Left lung (tissue), 10 donors: ENCODE results near the gene FBXO2. TPM values are rescaled to one million over a fixed set of nuclear protein-coding genes. Genes with fewer than 3 reads are reported as not detected.

Experiments used
- ATAC-seq: fragments of 200-7000 bp; cut with Tn5 transposase; one replicate; pipeline ENCODE4 v1.9.1; 2020; ENCODE audit warnings: moderate library complexity
- DNase-seq, 4 donors: peaks; one replicate each; pipeline ENCODE4 v3.0.0-alpha.2; 2013 to 2020
- H3K27ac ChIP-seq, 2 donors: fragments of 200-600 bp; sonication (generic) in 1 of 2; one replicate each; pipeline versions ENCODE4 v1.5.0 to v1.8.0; 2020 to 2021
- H3K27me3 ChIP-seq, 2 donors: fragments of 200-600 bp; sonication (generic) in 1 of 2; one replicate each; pipeline versions ENCODE4 v1.5.0 to v1.8.0; 2020 to 2021
- H3K36me3 ChIP-seq, 2 donors: fragments of 200-600 bp; sonication (generic) in 1 of 2; one replicate each; pipeline versions ENCODE4 v1.5.0 to v1.8.0; 2020 to 2021
- H3K4me1 ChIP-seq, 2 donors: fragments of 200-600 bp; one replicate each; pipeline ENCODE4 v1.8.0; 2021
- H3K4me3 ChIP-seq, 2 donors: fragments of 200-600 bp; sonication (generic) in 1 of 2; one replicate each; pipeline versions ENCODE4 v1.5.0 to v1.8.0; 2020 to 2021; ENCODE audit warnings: mild to moderate bottlenecking in 1 of 2
- H3K9me3 ChIP-seq, 2 donors: fragments of 200-600 bp; sonication (generic) in 1 of 2; one replicate each; pipeline versions ENCODE4 v1.5.0 to v1.8.0; 2020 to 2021
- intact Hi-C, 2 donors: fragments of 100-400 bp; cut with DNase I; formaldehyde crosslinking; loops; one replicate each; pipeline versions ENCODE4 v1.11.2 to v1.14.2; 2022
- polyA plus RNA-seq, 6 donors: library from polyadenylated mRNA; unstranded; fragments of 120-200 nt; gene quantifications; one replicate each; pipeline ENCODE4 v1.2.1, GENCODE V29; 2013; ENCODE audit not compliant: insufficient read length in 6 of 6
- total RNA-seq, 2 donors: library from RNA; stranded (reverse); fragmentation: NEBNext Ultra II Directional; extraction: Animal tissue kit (Norgen Biotek cat#: 25700); gene quantifications; one replicate each; pipeline ENCODE4 v1.2.1, GENCODE V29; 2021
- TF ChIP-seq, protein P1 (sequence below), 2 donors: fragments of 200-600 bp; sonication (generic) in 1 of 2; IDR thresholded peaks; one replicate each; pipeline versions ENCODE4 v1.5.0 to v1.8.0; 2021; ENCODE audit warnings: antibody characterized with exemption in 2 of 2
- donor health status: DM: no; HTN: yes; CAD: no.
- donor health status: DM: no; HTN: no; CAD: no.

FBXO2 gene
- total and polyA plus RNA-seq, 8 donors, result 0.57 to 12.7 (median 0.81) TPM

DNA sequence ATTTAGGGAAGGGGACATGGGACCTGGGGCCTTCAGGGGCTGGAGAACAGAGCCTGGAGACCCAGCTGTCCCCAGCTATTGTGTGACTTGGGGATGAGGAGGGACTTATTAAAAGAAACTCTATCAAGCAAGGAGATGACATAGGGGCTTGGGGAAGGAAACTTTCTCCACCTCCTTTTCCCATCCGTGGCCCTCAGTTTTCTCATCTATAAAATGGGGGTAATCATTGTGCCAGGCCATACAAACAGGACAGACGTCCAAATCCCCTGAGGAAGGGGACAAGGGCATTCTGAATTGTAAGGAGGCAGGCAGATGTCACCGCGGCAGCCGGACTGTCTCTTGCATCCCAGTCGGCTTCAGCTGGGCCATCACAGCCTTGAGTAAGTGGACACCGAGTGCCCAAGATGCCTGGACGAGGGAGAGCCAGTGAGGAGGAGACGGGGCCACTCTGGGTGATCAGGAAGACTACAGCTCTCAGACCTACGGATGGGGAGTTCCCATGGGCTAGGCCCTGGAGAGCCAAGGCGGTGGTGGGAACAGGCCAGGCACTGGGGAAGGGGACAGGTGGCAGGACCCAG is 1.9 kb downstream of the FBXO2 start:
- Histone ChIP-seq H3K36me3 (no peaks in the 10 kb centered on the region), H3K27me3 (peaks cover 11 to 53% of the 10 kb centered on the region in 2 donors), H3K9me3 (no peaks in the 10 kb centered on the region), H3K4me3 (no peak overlapping the region), H3K27ac (no peak overlapping the region), H3K4me1 (peaks cover 8 to 48% of the 10 kb centered on the region in 2 donors)
- TF ChIP-seq, protein P1, sequence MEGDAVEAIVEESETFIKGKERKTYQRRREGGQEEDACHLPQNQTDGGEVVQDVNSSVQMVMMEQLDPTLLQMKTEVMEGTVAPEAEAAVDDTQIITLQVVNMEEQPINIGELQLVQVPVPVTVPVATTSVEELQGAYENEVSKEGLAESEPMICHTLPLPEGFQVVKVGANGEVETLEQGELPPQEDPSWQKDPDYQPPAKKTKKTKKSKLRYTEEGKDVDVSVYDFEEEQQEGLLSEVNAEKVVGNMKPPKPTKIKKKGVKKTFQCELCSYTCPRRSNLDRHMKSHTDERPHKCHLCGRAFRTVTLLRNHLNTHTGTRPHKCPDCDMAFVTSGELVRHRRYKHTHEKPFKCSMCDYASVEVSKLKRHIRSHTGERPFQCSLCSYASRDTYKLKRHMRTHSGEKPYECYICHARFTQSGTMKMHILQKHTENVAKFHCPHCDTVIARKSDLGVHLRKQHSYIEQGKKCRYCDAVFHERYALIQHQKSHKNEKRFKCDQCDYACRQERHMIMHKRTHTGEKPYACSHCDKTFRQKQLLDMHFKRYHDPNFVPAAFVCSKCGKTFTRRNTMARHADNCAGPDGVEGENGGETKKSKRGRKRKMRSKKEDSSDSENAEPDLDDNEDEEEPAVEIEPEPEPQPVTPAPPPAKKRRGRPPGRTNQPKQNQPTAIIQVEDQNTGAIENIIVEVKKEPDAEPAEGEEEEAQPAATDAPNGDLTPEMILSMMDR (IDR thresholded peaks at IDR 0.05), result no peak
- intact Hi-C loops, result loop anchor here in 1 of 2 donors (5.0 kb wide), 1 partner anchor 70 kb away; no protein-coding TSS in a partner anchor
- ATAC-seq (no peak), DNase-seq (no peak)

DNA sequence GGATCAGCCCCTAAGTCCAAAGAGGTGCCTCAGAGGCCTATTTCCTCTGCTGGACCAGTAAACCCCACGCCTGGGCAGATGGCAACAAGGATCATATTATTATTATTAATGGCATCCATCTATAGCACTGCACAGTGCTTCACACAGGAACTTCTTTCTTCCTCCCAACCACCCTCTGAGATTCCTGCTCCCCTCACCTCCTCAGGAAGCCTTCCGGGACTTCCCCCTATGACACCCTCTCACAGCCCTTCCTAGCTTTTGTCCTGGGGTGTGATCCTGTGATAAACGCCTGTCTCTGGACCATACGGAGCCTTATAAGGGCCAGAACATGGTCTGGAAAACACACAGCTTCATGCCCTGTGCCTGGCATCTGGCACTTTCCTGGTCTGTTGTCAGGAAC is 3.2 kb downstream of the FBXO2 start:
- no peak for ATAC-seq

DNA sequence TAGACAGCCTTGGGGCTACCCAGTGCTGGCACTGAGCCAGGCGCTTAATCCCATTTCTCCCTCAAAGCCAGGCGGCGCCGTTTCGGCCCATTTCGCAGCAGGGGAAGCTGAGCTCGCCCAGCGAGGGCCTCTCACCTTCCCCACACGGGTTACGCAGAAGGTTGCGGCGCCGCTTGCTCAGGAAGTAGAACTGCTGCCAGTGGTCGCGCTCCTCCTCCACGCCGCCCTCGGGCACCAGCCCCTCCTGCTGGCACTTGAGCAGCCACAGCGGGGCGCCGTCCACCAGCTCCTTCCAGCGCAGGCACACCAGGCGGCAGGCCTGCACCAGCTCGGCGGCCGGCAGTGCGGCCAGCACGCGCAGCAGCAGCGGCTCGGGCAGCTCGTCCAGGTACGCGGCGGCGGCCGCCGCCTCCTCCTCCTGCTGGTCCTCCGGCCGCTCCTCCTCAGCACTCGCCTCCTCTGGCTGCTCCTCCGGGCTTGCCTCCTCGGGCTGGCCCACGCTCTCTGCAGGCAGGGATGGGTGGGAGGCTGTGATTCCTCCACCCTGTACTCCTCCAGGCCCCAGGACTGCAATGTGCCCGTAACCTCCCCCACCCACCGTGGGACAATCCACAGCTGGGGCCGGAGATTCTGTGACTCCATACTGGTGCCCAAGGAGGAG is 3.8 kb downstream of the FBXO2 start:
- peaks cover 11 to 52% of the 10 kb centered on the region in 2 donors for H3K27me3 ChIP-seq
- no peaks in the 10 kb centered on the region for H3K9me3 ChIP-seq
- intact Hi-C loops, result loop anchor here in 1 of 2 donors (5.0 kb wide), 1 partner anchor 72 kb away; no protein-coding TSS in a partner anchor
- H3K4me1 ChIP-seq, result peaks cover 5 to 41% of the 10 kb centered on the region in 2 donors
- no peaks in the 10 kb centered on the region for H3K36me3 ChIP-seq
- peak in 3 of 4 donors; percentile 52 to 94 (median 84) for DNase-seq
- peak; percentile 76 for ATAC-seq
- peak overlapping the region in 1 of 2 donors; percentile 6 for H3K4me3 ChIP-seq
- TF ChIP-seq, protein P1 (IDR thresholded peaks at IDR 0.05), result peak; percentile 46 to 69
- no peak overlapping the region for H3K27ac ChIP-seq

More for the DNA sequence above, 3.2 kb downstream of the FBXO2 start:
- Histone ChIP-seq H3K4me1 (peaks cover 8 to 47% of the 10 kb centered on the region in 2 donors), H3K36me3 (no peaks in the 10 kb centered on the region), H3K27ac (no peak overlapping the region), H3K27me3 (peaks cover 11 to 53% of the 10 kb centered on the region in 2 donors), H3K9me3 (no peaks in the 10 kb centered on the region), H3K4me3 (peak overlapping the region in 1 of 2 donors; percentile 6)
- intact Hi-C loops, result loop anchor here in 1 of 2 donors (5.0 kb wide), 1 partner anchor 71 kb away; no protein-coding TSS in a partner anchor
- DNase-seq, result no peak
- TF ChIP-seq, protein P1 (IDR thresholded peaks at IDR 0.05), result no peak

DNA sequence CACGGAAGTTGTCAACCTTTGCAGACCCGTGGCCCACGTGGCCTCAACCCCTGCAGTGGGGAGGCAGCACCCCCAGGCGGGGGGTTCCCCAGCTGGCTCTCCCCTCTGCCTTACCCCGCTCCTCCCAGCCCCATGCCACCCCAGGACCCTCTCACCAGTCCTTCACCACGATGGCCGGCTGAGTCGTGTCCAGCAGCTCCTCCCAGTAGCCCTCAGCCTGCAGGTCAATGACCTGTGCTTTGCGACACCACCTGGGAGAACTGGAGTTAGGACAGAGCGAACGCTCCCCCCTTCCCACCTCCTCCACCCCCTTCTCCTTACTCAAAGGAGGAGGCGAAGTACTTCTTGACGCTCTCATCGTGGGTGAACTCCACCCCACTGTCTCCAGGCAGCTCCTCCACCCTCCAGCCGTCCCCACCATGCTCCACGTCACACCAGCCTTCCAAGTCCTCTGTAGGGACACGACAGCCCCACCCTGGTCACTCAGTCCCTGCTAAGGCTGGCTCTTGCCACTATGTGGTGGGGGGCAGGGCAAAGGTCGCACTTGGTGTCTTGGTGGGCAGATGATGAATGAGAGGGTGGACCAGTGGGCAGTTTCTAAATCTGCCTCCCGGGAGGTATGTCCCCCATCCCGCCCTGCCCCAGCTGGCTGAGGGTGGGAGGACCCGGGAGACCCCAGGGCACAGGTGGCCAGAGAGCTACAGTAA is 4.5 kb downstream of the FBXO2 start:
- Histone ChIP-seq H3K9me3 (no peaks in the 10 kb centered on the region), H3K4me1 (peaks cover 0 to 35% of the 10 kb centered on the region in 2 donors), H3K27ac (no peak overlapping the region), H3K36me3 (no peaks in the 10 kb centered on the region), H3K27me3 (peaks cover 11 to 46% of the 10 kb centered on the region in 2 donors), H3K4me3 (peak overlapping the region in 1 of 2 donors; percentile 6)
- TF ChIP-seq, protein P1 (IDR thresholded peaks at IDR 0.05), result no peak
- DNase-seq (peak in 1 of 4 donors; percentile 44), ATAC-seq (peak; percentile 46)
- intact Hi-C loops, result loop anchor here in 1 of 2 donors (5.0 to 10.0 kb wide), 2 partner anchors 73 to 615 kb away; no protein-coding TSS in a partner anchor
